ENCODE measurements around the gene REPS1.

REPS1 gene

GRCh38 chr6:138920906-138921305, 67.1 kb downstream of the REPS1 start:
- no peak for TF ChIP-seq POLR2AphosphoS5 (IDR thresholded peaks at IDR 0.05; ENCODE audit: low read depth, low read length)
- TF ChIP-seq SPI1 (IDR thresholded peaks at IDR 0.05; ENCODE audit: low read depth, low read length), result no peak
- TF ChIP-seq PAX5 (IDR thresholded peaks at IDR 0.05; ENCODE audit: insufficient read depth, low read length, severe bottlenecking), result no peak
- no peak for TF ChIP-seq POLR2A (IDR thresholded peaks at IDR 0.05; ENCODE audit: low read depth, low read length)
- no peak for TF ChIP-seq POU2F2 (IDR thresholded peaks at IDR 0.05; ENCODE audit: low read depth, low read length)
- TF ChIP-seq TAF1 (IDR thresholded peaks at IDR 0.05; ENCODE audit: low read depth, low read length), result no peak
- no peak for FAIRE-seq

GRCh38 chr6:138914701-138915100, 73.4 kb downstream of the REPS1 start:
- DNase-seq (ENCODE audit: insufficient read length, low spot score), result no peak
- TF ChIP-seq POLR2A (IDR thresholded peaks at IDR 0.05; ENCODE audit: low read depth, low read length) (no peak), PAX5 (IDR thresholded peaks at IDR 0.05; ENCODE audit: insufficient read depth, low read length, severe bottlenecking) (no peak), TAF1 (IDR thresholded peaks at IDR 0.05; ENCODE audit: low read depth, low read length) (no peak), SPI1 (IDR thresholded peaks at IDR 0.05; ENCODE audit: low read depth, low read length) (no peak), POU2F2 (IDR thresholded peaks at IDR 0.05; ENCODE audit: low read depth, low read length) (no peak), POLR2AphosphoS5 (IDR thresholded peaks at IDR 0.05; ENCODE audit: low read depth, low read length) (no peak)
- no peak for FAIRE-seq

More at GRCh38 chr6:138920906-138921305, 67.1 kb downstream of the REPS1 start:
- DNase-seq (ENCODE audit: insufficient read length, low spot score), result no peak

GRCh38 chr6:138912308-138912707, 75.7 kb downstream of the REPS1 start:
- DNase-seq (ENCODE audit: insufficient read length, low spot score), result no peak
- no peak for FAIRE-seq
- TF ChIP-seq PAX5 (IDR thresholded peaks at IDR 0.05; ENCODE audit: insufficient read depth, low read length, severe bottlenecking), result no peak
- TF ChIP-seq POLR2A (IDR thresholded peaks at IDR 0.05; ENCODE audit: low read depth, low read length), result no peak
- TF ChIP-seq TAF1 (IDR thresholded peaks at IDR 0.05; ENCODE audit: low read depth, low read length), result no peak
- no peak for TF ChIP-seq SPI1 (IDR thresholded peaks at IDR 0.05; ENCODE audit: low read depth, low read length)
- TF ChIP-seq POLR2AphosphoS5 (IDR thresholded peaks at IDR 0.05; ENCODE audit: low read depth, low read length), result no peak
- TF ChIP-seq POU2F2 (IDR thresholded peaks at IDR 0.05; ENCODE audit: low read depth, low read length), result no peak

DNA sequence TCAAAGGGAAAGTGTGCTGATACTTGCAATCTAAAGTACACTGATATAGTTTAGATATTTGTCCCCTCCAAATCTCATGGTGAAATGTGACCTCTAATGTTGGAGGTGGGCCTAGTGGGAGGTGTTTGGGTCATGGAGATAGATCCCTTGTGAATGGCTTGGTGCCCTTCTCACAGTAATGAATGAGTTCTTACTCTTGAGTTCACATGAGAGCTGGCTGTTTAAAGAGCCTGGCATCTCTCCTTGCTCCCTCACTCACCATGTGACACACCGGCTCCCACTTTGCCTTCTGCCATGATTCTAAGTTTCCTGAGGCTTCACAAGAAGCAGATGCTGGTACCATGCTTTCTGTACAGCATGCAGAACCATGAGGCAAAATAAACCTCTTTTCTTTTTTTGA, 78.1 kb downstream of the REPS1 start:
- TF ChIP-seq POLR2A (IDR thresholded peaks at IDR 0.05; ENCODE audit: low read depth, low read length) (no peak), SPI1 (IDR thresholded peaks at IDR 0.05; ENCODE audit: low read depth, low read length) (no peak)
- DNase-seq (ENCODE audit: insufficient read length, low spot score) (no peak), FAIRE-seq (no peak)

- no peak for TF ChIP-seq PAX5 (IDR thresholded peaks at IDR 0.05; ENCODE audit: insufficient read depth, low read length, severe bottlenecking)
- no peak for TF ChIP-seq SPI1 (IDR thresholded peaks at IDR 0.05; ENCODE audit: low read depth, low read length)
- no peak for TF ChIP-seq TAF1 (IDR thresholded peaks at IDR 0.05; ENCODE audit: low read depth, low read length)
- no peak for TF ChIP-seq POU2F2 (IDR thresholded peaks at IDR 0.05; ENCODE audit: low read depth, low read length)
- no peak for TF ChIP-seq POLR2A (IDR thresholded peaks at IDR 0.05; ENCODE audit: low read depth, low read length)
- no peak for TF ChIP-seq POLR2AphosphoS5 (IDR thresholded peaks at IDR 0.05; ENCODE audit: low read depth, low read length)
- DNase-seq (ENCODE audit: insufficient read length, low spot score), result no peak
- FAIRE-seq, result no peak
Observed at GRCh38 chr6:138909511-138909910, 78.5 kb downstream of the REPS1 start.

DNA sequence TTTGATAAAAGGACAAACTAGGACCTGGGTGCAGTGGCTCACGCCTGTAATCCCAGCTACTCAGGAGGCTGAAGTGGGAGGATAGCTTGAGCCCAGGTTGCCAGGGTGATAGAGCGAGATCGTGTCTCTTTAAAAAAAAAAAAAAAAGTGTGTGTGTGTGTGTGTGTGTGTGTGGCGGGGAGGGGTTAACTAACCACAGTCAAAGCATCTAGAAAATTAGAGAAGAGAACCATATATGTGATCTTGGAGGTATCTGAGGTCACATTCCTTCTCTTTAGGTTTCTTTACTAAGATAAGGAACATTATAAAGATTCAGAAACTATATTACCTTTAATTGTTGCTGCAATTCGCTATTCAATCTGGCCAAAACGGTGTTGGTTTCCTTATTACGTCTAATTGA, 80.9 kb downstream of the REPS1 start:
- DNase-seq (ENCODE audit: insufficient read length, low spot score) (no peak), FAIRE-seq (no peak)
- TF ChIP-seq PAX5 (IDR thresholded peaks at IDR 0.05; ENCODE audit: insufficient read depth, low read length, severe bottlenecking), result no peak
- no peak for TF ChIP-seq POLR2A (IDR thresholded peaks at IDR 0.05; ENCODE audit: low read depth, low read length)
- no peak for TF ChIP-seq TAF1 (IDR thresholded peaks at IDR 0.05; ENCODE audit: low read depth, low read length)
- TF ChIP-seq POU2F2 (IDR thresholded peaks at IDR 0.05; ENCODE audit: low read depth, low read length), result no peak
- TF ChIP-seq POLR2AphosphoS5 (IDR thresholded peaks at IDR 0.05; ENCODE audit: low read depth, low read length), result no peak
- no peak for TF ChIP-seq SPI1 (IDR thresholded peaks at IDR 0.05; ENCODE audit: low read depth, low read length)

- FAIRE-seq, result no peak
- DNase-seq (ENCODE audit: insufficient read length, low spot score), result no peak
- TF ChIP-seq TAF1 (IDR thresholded peaks at IDR 0.05; ENCODE audit: low read depth, low read length), result no peak
- TF ChIP-seq PAX5 (IDR thresholded peaks at IDR 0.05; ENCODE audit: insufficient read depth, low read length, severe bottlenecking), result no peak
- no peak for TF ChIP-seq POU2F2 (IDR thresholded peaks at IDR 0.05; ENCODE audit: low read depth, low read length)
- no peak for TF ChIP-seq POLR2AphosphoS5 (IDR thresholded peaks at IDR 0.05; ENCODE audit: low read depth, low read length)
- no peak for TF ChIP-seq POLR2A (IDR thresholded peaks at IDR 0.05; ENCODE audit: low read depth, low read length)
- TF ChIP-seq SPI1 (IDR thresholded peaks at IDR 0.05; ENCODE audit: low read depth, low read length), result no peak
Observed at GRCh38 chr6:138897031-138897430, 91.0 kb downstream of the REPS1 start.

DNA sequence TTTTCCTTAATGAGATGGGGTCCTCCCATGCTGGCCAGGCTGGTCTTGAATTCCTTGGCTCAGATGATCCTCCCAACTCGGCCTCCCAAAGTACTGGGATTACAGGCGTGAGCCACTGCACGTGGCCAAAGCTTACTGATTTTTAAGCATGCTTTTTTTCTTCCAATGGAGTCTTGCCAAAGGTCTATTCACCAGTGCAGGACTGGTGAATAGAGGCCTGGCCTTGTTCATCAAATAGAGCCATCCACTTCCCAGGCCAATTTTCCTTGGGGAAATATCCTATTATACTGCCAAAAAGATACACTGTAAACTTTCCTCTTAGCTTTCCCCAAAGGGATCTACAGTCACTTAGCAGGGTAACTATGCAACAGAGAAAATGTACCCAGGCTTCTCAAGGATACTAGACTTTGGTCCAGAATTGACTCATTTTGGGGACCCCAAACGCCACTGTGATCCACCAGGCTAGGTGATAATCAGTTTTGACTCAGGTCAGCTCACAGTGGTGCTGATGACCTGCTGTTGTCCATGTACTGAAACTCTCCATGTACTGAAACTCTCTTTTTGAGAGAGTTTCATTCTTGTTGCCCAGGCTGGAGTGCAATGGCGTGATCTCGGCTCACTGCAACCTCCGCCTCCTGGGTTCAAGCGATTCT, 91.8 kb downstream of the REPS1 start:
- FAIRE-seq (no peak), DNase-seq (ENCODE audit: insufficient read length, low spot score) (no peak)
- no peak for TF ChIP-seq PAX5 (IDR thresholded peaks at IDR 0.05; ENCODE audit: insufficient read depth, low read length, severe bottlenecking)
- TF ChIP-seq POU2F2 (IDR thresholded peaks at IDR 0.05; ENCODE audit: low read depth, low read length), result no peak
- no peak for TF ChIP-seq POLR2A (IDR thresholded peaks at IDR 0.05; ENCODE audit: low read depth, low read length)
- no peak for TF ChIP-seq POLR2AphosphoS5 (IDR thresholded peaks at IDR 0.05; ENCODE audit: low read depth, low read length)
- no peak for TF ChIP-seq TAF1 (IDR thresholded peaks at IDR 0.05; ENCODE audit: low read depth, low read length)
- no peak for TF ChIP-seq SPI1 (IDR thresholded peaks at IDR 0.05; ENCODE audit: low read depth, low read length)

DNA sequence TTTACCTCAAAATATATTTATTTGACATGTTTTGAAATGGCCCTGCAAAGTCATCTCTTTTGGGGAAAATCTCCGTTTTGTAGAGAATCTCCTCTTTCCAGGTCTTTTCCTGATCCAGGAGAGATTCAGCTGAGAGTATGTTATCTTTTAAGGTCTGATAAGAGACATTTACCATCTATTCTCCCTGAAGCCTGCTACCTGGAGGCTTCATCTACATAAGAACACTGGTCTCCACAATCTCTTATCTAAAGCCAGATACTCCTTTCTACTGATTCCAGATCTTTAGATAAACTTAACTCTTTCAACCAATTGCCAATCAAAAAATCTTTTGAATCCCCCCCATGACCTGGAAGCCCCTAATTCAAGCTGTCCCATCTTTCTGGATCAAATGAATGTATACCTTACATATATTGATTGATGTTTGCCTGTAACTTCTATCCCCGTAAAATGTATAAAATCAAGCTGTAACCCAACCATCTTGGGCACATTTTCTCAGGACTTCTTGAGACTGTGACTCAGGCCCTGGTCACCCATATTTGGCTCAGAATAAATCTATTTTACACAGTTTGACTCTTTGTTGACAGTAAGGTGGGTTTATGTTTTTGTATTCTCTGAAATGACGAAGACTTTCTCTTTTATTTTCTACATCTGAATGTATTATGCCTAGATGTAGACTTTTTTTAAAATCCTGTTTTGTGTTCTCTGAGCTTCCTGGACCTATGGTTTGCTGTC, 96.6 kb downstream of the REPS1 start:
- no peak for TF ChIP-seq POLR2AphosphoS5 (IDR thresholded peaks at IDR 0.05; ENCODE audit: low read depth, low read length)
- TF ChIP-seq POU2F2 (IDR thresholded peaks at IDR 0.05; ENCODE audit: low read depth, low read length), result no peak
- TF ChIP-seq POLR2A (IDR thresholded peaks at IDR 0.05; ENCODE audit: low read depth, low read length), result no peak
- TF ChIP-seq PAX5 (IDR thresholded peaks at IDR 0.05; ENCODE audit: insufficient read depth, low read length, severe bottlenecking), result no peak
- no peak for TF ChIP-seq TAF1 (IDR thresholded peaks at IDR 0.05; ENCODE audit: low read depth, low read length)
- TF ChIP-seq SPI1 (IDR thresholded peaks at IDR 0.05; ENCODE audit: low read depth, low read length), result no peak
- FAIRE-seq (peak; percentile 20), DNase-seq (ENCODE audit: insufficient read length, low spot score) (no peak)

All from GM12891 (cell line).